Stimulated activated CD8-positive, alpha-beta memory T cell treated with anti-CD3 and anti-CD28 coated beads, Interleukin-7, amount 100 ng/mL, for 24 hours (primary cell): ENCODE results near the gene ZNF512B.
"Not testable (repeated sequence)": the region's sequence is repeated elsewhere in the genome, so short reads cannot be mapped to it uniquely, and the experiment has no call there.

Experiments
- DNase-seq: peaks from one replicate; pipeline ENCODE4 v3.0.0-alpha.2; 2020; ENCODE audit warnings: low read depth

ZNF512B gene

GRCh38 chr20:63933646-63934045 is 36.1 kb downstream of the ZNF512B start:
- no peak for DNase-seq

- no peak for DNase-seq
These were observed 37.0 kb downstream of the ZNF512B start for GRCh38 chr20:63932606-63933160.

- DNase-seq: no peak
These were observed 38.0 kb downstream of the ZNF512B start for GRCh38 chr20:63931735-63932134.

GRCh38 chr20:63930971-63931553 is 38.7 kb downstream of the ZNF512B start:
- no peak for DNase-seq

- DNase-seq: not testable (repeated sequence)
These were observed 40.3 kb downstream of the ZNF512B start for GRCh38 chr20:63929473-63929883.

- DNase-seq: no peak
These were observed 40.7 kb downstream of the ZNF512B start for GRCh38 chr20:63929071-63929470.

- DNase-seq: no peak
These were observed 43.4 kb downstream of the ZNF512B start for GRCh38 chr20:63926298-63926697.

- no peak for DNase-seq
These were observed 45.5 kb downstream of the ZNF512B start for GRCh38 chr20:63924241-63924640.

- DNase-seq: no peak
These were observed 46.1 kb downstream of the ZNF512B start for GRCh38 chr20:63923651-63924050.

GRCh38 chr20:63920226-63920625 is 49.5 kb downstream of the ZNF512B start:
- DNase-seq: no peak

- no peak for DNase-seq
These were observed 50.6 kb downstream of the ZNF512B start for GRCh38 chr20:63919130-63919529.

GRCh38 chr20:63917811-63918210 is 51.9 kb downstream of the ZNF512B start:
- DNase-seq: no peak

- DNase-seq: not testable (repeated sequence)
These were observed 53.3 kb downstream of the ZNF512B start for GRCh38 chr20:63916371-63916939.

- no peak for DNase-seq
These were observed 54.3 kb downstream of the ZNF512B start for GRCh38 chr20:63915471-63915870.

- DNase-seq: no peak
These were observed 56.0 kb downstream of the ZNF512B start for GRCh38 chr20:63913768-63914167.

- no peak for DNase-seq
These were observed 58.6 kb downstream of the ZNF512B start for GRCh38 chr20:63911176-63911575.

GRCh38 chr20:63908008-63908682 is 61.6 kb downstream of the ZNF512B start:
- DNase-seq: no peak
